Dendritic cell treated with granulocyte-macrophage colony-stimulating factor and Interleukin-4, amounts not matched to agents 40 ng/mL and 50 ng/mL, for 4 days (primary cell): ENCODE measurements around the gene PHYHIPL.
"Not testable (repeated sequence)": the region's sequence is repeated elsewhere in the genome, so short reads cannot be mapped to it uniquely, and the experiment has no call there.

Experiments used
- H3K27ac Mint-ChIP-seq: one replicate; pipeline ENCODE4 v1.8.0; 2022; ENCODE audit warnings: mild to moderate bottlenecking, mixed read lengths
- H3K27me3 Mint-ChIP-seq: one replicate; pipeline ENCODE4 v1.8.0; 2022; ENCODE audit warnings: mild to moderate bottlenecking, mixed read lengths
- H3K36me3 Mint-ChIP-seq: one replicate; pipeline ENCODE4 v1.8.0; 2022; ENCODE audit warnings: low read depth, mixed read lengths
- H3K4me1 Mint-ChIP-seq: one replicate; pipeline ENCODE4 v1.8.0; 2022; ENCODE audit warnings: low read depth, mixed read lengths
- H3K4me3 Mint-ChIP-seq: one replicate; pipeline ENCODE4 v1.8.0; 2022; ENCODE audit warnings: mild to moderate bottlenecking, moderate library complexity, mixed read lengths
- H3K9me3 Mint-ChIP-seq: one replicate; pipeline ENCODE4 v1.8.0; 2022; ENCODE audit warnings: mixed read lengths
- intact Hi-C: fragments of 100-400 bp; cut with micrococcal nuclease; formaldehyde crosslinking; loops from one replicate; pipeline ENCODE4 v1.15.0; 2022

PHYHIPL gene

GRCh38 chr10:59225211-59225610, 48.8 kb downstream of the PHYHIPL start:
- H3K27me3 Mint-ChIP-seq, result no peaks in the 10 kb centered on the region
- no peaks in the 10 kb centered on the region for H3K36me3 Mint-ChIP-seq
- H3K27ac Mint-ChIP-seq, result no peak overlapping the region
- H3K4me1 Mint-ChIP-seq, result no peaks in the 10 kb centered on the region
- no peaks in the 10 kb centered on the region for H3K9me3 Mint-ChIP-seq
- no peak overlapping the region for H3K4me3 Mint-ChIP-seq
- intact Hi-C loops, result loop anchor here (10.0 kb wide), 1 partner anchor 440 kb away; no protein-coding TSS in a partner anchor

- Mint-ChIP-seq H3K4me1 (no peaks in the 10 kb centered on the region), H3K27ac (no peak overlapping the region), H3K9me3 (no peaks in the 10 kb centered on the region), H3K36me3 (no peaks in the 10 kb centered on the region), H3K4me3 (no peak overlapping the region), H3K27me3 (no peaks in the 10 kb centered on the region)
- intact Hi-C loops, result loop anchor here (10.0 kb wide), 1 partner anchor 442 kb away; no protein-coding TSS in a partner anchor
These were observed 50.8 kb downstream of the PHYHIPL start for GRCh38 chr10:59227136-59227673.

GRCh38 chr10:59229441-59229840, 53.0 kb downstream of the PHYHIPL start:
- intact Hi-C loops, result loop anchor here (10.0 kb wide), 1 partner anchor 445 kb away; no protein-coding TSS in a partner anchor
- Mint-ChIP-seq H3K27me3 (no peaks in the 10 kb centered on the region), H3K36me3 (no peaks in the 10 kb centered on the region), H3K4me1 (no peaks in the 10 kb centered on the region), H3K9me3 (no peaks in the 10 kb centered on the region), H3K4me3 (no peak overlapping the region), H3K27ac (no peak overlapping the region)

GRCh38 chr10:59234194-59234593, 57.8 kb downstream of the PHYHIPL start:
- no peaks in the 10 kb centered on the region for H3K27me3 Mint-ChIP-seq
- no peak overlapping the region for H3K27ac Mint-ChIP-seq
- no peaks in the 10 kb centered on the region for H3K4me1 Mint-ChIP-seq
- no peaks in the 10 kb centered on the region for H3K9me3 Mint-ChIP-seq
- intact Hi-C loops, result no loop called here
- no peak overlapping the region for H3K4me3 Mint-ChIP-seq
- H3K36me3 Mint-ChIP-seq, result no peaks in the 10 kb centered on the region

- H3K27me3 Mint-ChIP-seq, result no peaks in the 10 kb centered on the region
- no peaks in the 10 kb centered on the region for H3K36me3 Mint-ChIP-seq
- intact Hi-C loops, result no loop called here
- H3K27ac Mint-ChIP-seq, result no peak overlapping the region
- no peaks in the 10 kb centered on the region for H3K4me1 Mint-ChIP-seq
- H3K9me3 Mint-ChIP-seq, result no peaks in the 10 kb centered on the region
- H3K4me3 Mint-ChIP-seq, result no peak overlapping the region
These were observed 58.5 kb downstream of the PHYHIPL start for GRCh38 chr10:59234816-59235429.

- Mint-ChIP-seq H3K36me3 (no peaks in the 10 kb centered on the region), H3K27ac (no peak overlapping the region), H3K4me1 (no peaks in the 10 kb centered on the region), H3K4me3 (no peak overlapping the region), H3K27me3 (no peaks in the 10 kb centered on the region), H3K9me3 (no peaks in the 10 kb centered on the region)
- intact Hi-C loops, result no loop called here
These were observed 59.7 kb downstream of the PHYHIPL start for GRCh38 chr10:59236064-59236697.

GRCh38 chr10:59237775-59238174, 61.3 kb downstream of the PHYHIPL start:
- Mint-ChIP-seq H3K36me3 (no peaks in the 10 kb centered on the region), H3K4me3 (no peak overlapping the region), H3K27me3 (no peaks in the 10 kb centered on the region), H3K27ac (no peak overlapping the region), H3K9me3 (no peaks in the 10 kb centered on the region), H3K4me1 (no peaks in the 10 kb centered on the region)
- intact Hi-C loops, result no loop called here

- H3K4me3 Mint-ChIP-seq, H3K4me1 Mint-ChIP-seq, intact Hi-C loops, H3K36me3 Mint-ChIP-seq, H3K27ac Mint-ChIP-seq, H3K9me3 Mint-ChIP-seq, H3K27me3 Mint-ChIP-seq: not testable (repeated sequence)
These were observed 62.7 kb downstream of the PHYHIPL start for GRCh38 chr10:59239108-59239507.

GRCh38 chr10:59240582-59241183, 64.2 kb downstream of the PHYHIPL start:
- Mint-ChIP-seq H3K27ac (no peak overlapping the region), H3K4me1 (peaks cover 4% of the 10 kb centered on the region), H3K9me3 (no peaks in the 10 kb centered on the region), H3K27me3 (no peaks in the 10 kb centered on the region), H3K4me3 (no peak overlapping the region), H3K36me3 (no peaks in the 10 kb centered on the region)
- intact Hi-C loops, result loop anchor here (2.0 kb wide), 1 partner anchor 382 kb away; no protein-coding TSS in a partner anchor

- no peaks in the 10 kb centered on the region for H3K27me3 Mint-ChIP-seq
- H3K4me1 Mint-ChIP-seq, result peaks cover 5% of the 10 kb centered on the region
- no peak overlapping the region for H3K27ac Mint-ChIP-seq
- intact Hi-C loops, result no loop called here
- no peaks in the 10 kb centered on the region for H3K9me3 Mint-ChIP-seq
- no peak overlapping the region for H3K4me3 Mint-ChIP-seq
- no peaks in the 10 kb centered on the region for H3K36me3 Mint-ChIP-seq
These were observed 65.6 kb downstream of the PHYHIPL start for GRCh38 chr10:59242057-59242456.

- intact Hi-C loops, result no loop called here
- H3K36me3 Mint-ChIP-seq, result no peaks in the 10 kb centered on the region
- H3K4me3 Mint-ChIP-seq, result no peak overlapping the region
- no peaks in the 10 kb centered on the region for H3K27me3 Mint-ChIP-seq
- peaks cover 5% of the 10 kb centered on the region for H3K4me1 Mint-ChIP-seq
- H3K27ac Mint-ChIP-seq, result no peak overlapping the region
- no peaks in the 10 kb centered on the region for H3K9me3 Mint-ChIP-seq
These were observed 66.5 kb downstream of the PHYHIPL start for GRCh38 chr10:59242991-59243390.

GRCh38 chr10:59243611-59244195, 67.3 kb downstream of the PHYHIPL start:
- H3K9me3 Mint-ChIP-seq, result no peaks in the 10 kb centered on the region
- H3K27me3 Mint-ChIP-seq, result no peaks in the 10 kb centered on the region
- no peak overlapping the region for H3K4me3 Mint-ChIP-seq
- intact Hi-C loops, result no loop called here
- H3K27ac Mint-ChIP-seq, result no peak overlapping the region
- H3K36me3 Mint-ChIP-seq, result no peaks in the 10 kb centered on the region
- peaks cover 5% of the 10 kb centered on the region for H3K4me1 Mint-ChIP-seq

- Mint-ChIP-seq H3K36me3 (no peaks in the 10 kb centered on the region), H3K4me3 (no peak overlapping the region), H3K27ac (no peak overlapping the region), H3K4me1 (peaks cover 5% of the 10 kb centered on the region), H3K9me3 (no peaks in the 10 kb centered on the region), H3K27me3 (no peaks in the 10 kb centered on the region)
- intact Hi-C loops, result no loop called here
These were observed 68.4 kb downstream of the PHYHIPL start for GRCh38 chr10:59244871-59245270.

- H3K9me3 Mint-ChIP-seq, result no peaks in the 10 kb centered on the region
- intact Hi-C loops, result no loop called here
- H3K27ac Mint-ChIP-seq, result no peak overlapping the region
- no peak overlapping the region for H3K4me3 Mint-ChIP-seq
- H3K27me3 Mint-ChIP-seq, result no peaks in the 10 kb centered on the region
- peaks cover 5% of the 10 kb centered on the region for H3K4me1 Mint-ChIP-seq
- no peaks in the 10 kb centered on the region for H3K36me3 Mint-ChIP-seq
These were observed 69.2 kb downstream of the PHYHIPL start for GRCh38 chr10:59245686-59246085.
